ENCODE measurements around the gene PAXIP1. TPM values are rescaled to one million over a fixed set of nuclear protein-coding genes. Genes with fewer than 3 reads are reported as not detected.

PAXIP1 gene
- total RNA-seq, 1 experiment from 2014 or later = 18.8 TPM

DNA sequence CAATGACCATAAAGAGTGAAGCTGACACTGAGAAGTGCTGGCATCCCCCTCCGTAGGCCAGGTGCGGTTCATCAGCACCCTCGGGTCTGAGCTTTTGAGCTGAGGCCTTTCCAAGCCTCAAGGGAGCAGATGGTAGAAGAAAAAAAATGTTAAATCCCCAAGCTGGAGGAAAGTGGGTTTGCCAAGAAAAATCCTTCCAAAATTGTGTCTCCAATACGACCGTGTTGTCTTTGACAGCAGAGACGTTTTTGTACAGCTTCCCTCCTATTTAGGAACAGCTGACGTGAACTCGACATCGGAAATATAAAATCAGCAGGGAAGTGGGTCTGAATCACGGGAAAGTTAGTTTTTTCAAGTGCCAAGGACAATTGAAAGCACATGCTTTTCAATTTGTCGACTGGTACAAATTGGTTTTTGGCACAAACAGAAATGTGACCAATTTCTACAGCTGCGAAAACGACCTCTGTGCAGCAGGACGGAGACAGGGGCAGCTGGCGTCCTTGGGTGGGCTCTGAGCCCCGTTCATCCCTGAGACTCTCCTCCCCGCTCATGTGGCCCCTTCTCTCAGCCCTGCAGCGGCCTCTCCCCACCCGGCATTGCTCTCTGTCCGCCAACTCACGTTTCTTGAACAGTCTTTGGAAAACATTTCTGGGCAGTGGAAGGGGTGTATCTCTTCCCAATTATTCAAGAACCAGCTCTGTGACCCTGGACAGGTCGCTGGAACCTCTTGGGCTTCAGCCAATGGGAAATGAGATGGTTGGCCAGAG, 89.9 kb downstream of the PAXIP1 start:
- BruUV-seq (replicated peaks) = no TSS peak
- TF ChIP-seq EZH2 (IDR thresholded peaks at IDR 0.05; ENCODE audit: low read depth) = no peak
- TF ChIP-seq, protein P1, sequence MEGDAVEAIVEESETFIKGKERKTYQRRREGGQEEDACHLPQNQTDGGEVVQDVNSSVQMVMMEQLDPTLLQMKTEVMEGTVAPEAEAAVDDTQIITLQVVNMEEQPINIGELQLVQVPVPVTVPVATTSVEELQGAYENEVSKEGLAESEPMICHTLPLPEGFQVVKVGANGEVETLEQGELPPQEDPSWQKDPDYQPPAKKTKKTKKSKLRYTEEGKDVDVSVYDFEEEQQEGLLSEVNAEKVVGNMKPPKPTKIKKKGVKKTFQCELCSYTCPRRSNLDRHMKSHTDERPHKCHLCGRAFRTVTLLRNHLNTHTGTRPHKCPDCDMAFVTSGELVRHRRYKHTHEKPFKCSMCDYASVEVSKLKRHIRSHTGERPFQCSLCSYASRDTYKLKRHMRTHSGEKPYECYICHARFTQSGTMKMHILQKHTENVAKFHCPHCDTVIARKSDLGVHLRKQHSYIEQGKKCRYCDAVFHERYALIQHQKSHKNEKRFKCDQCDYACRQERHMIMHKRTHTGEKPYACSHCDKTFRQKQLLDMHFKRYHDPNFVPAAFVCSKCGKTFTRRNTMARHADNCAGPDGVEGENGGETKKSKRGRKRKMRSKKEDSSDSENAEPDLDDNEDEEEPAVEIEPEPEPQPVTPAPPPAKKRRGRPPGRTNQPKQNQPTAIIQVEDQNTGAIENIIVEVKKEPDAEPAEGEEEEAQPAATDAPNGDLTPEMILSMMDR (conservative IDR thresholded peaks at IDR 0.05) = no peak
- Histone ChIP-seq H3K79me2 (ENCODE audit: low read depth) (no peaks in the 10 kb centered on the region), H3K9me3 (ENCODE audit: insufficient read depth, low read depth) (no peaks in the 10 kb centered on the region; the same call in 1 of the 2 replicates), H3K9me2 (ENCODE audit: insufficient read depth) (no peaks in the 10 kb centered on the region), H3K27ac (no peak overlapping the region), H3K4me3 (no peak overlapping the region), H2AFZ (no peak overlapping the region), H3F3A (ENCODE audit: insufficient read depth, low read depth) (no peaks in the 10 kb centered on the region), H3K27me3 (ENCODE audit: insufficient read depth, low read depth) (peaks cover 91% of the 10 kb centered on the region), H4K20me1 (ENCODE audit: insufficient read depth) (peaks cover 2% of the 10 kb centered on the region; the same call in 1 of the 2 replicates), H3K36me3 (ENCODE audit: low read depth) (no peaks in the 10 kb centered on the region), H3K4me1 (replicated peaks; ENCODE audit: insufficient read depth) (no peaks in the 10 kb centered on the region), H3K4me2 (no peak overlapping the region)
- intact Hi-C loops (cut with micrococcal nuclease; ENCODE audit: unreplicated experiment) = loop anchor here (1.0 kb wide), 1 partner anchor 855 kb away; no protein-coding TSS in a partner anchor
- CTCF ChIA-PET = interaction anchor here (1.2 kb wide), 1 partner anchor 686 kb away, joined by 6 read pairs; no protein-coding TSS in a partner anchor
- POLR2A ChIA-PET (ENCODE audit: unreplicated experiment) = no interaction called here
- DNase-seq = no peak

GRCh38 chr7:154911862-154912455, 91.0 kb downstream of the PAXIP1 start:
- Histone ChIP-seq H3K27ac (no peak overlapping the region), H3K4me3 (no peak overlapping the region), H3K27me3 (ENCODE audit: insufficient read depth, low read depth) (peaks cover 91% of the 10 kb centered on the region), H2AFZ (no peak overlapping the region), H3K9me3 (ENCODE audit: insufficient read depth, low read depth) (no peaks in the 10 kb centered on the region; the same call in 1 of the 2 replicates), H4K20me1 (ENCODE audit: insufficient read depth) (peaks cover 2% of the 10 kb centered on the region; the same call in 1 of the 2 replicates), H3F3A (ENCODE audit: insufficient read depth, low read depth) (no peaks in the 10 kb centered on the region), H3K4me2 (no peak overlapping the region), H3K9me2 (ENCODE audit: insufficient read depth) (no peaks in the 10 kb centered on the region), H3K4me1 (replicated peaks; ENCODE audit: insufficient read depth) (no peaks in the 10 kb centered on the region), H3K36me3 (ENCODE audit: low read depth) (no peaks in the 10 kb centered on the region), H3K79me2 (ENCODE audit: low read depth) (no peaks in the 10 kb centered on the region)
- BruUV-seq (replicated peaks) = no TSS peak
- DNase-seq = no peak
- TF ChIP-seq EZH2 (IDR thresholded peaks at IDR 0.05; ENCODE audit: low read depth) = no peak
- TF ChIP-seq, protein P1 (conservative IDR thresholded peaks at IDR 0.05) = no peak
- ChIA-PET POLR2A (ENCODE audit: unreplicated experiment) (no interaction called here), CTCF (interaction anchor here (1.2 kb wide), 1 partner anchor 687 kb away, joined by 6 read pairs; no protein-coding TSS in a partner anchor)
- intact Hi-C loops (cut with micrococcal nuclease; ENCODE audit: unreplicated experiment) = no loop called here

DNA sequence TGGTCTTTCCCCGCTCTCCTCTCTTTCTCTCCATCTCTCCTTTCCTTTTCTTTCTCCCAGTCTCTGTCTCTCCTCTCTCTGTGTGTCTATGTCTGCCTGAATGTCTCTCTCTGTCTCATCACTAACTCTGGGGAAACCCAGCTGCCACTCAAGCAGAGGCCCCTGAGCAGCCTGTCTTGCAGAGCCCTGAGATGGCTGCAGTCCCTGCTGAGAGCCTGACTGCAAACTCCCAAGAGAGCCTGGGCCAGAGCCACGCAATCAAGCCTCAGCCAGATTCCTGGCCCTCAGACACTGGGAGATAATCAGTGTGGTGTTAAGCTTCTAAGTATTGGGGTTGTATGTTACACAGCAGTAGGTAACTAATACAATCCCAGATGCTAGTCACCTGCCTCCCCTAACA, 91.5 kb downstream of the PAXIP1 start:
- intact Hi-C loops (cut with micrococcal nuclease; ENCODE audit: unreplicated experiment) = no loop called here
- Histone ChIP-seq H4K20me1 (ENCODE audit: insufficient read depth) (peaks cover 2% of the 10 kb centered on the region; the same call in 1 of the 2 replicates), H3K27me3 (ENCODE audit: insufficient read depth, low read depth) (peaks cover 91% of the 10 kb centered on the region), H3K79me2 (ENCODE audit: low read depth) (no peaks in the 10 kb centered on the region), H3F3A (ENCODE audit: insufficient read depth, low read depth) (no peaks in the 10 kb centered on the region), H3K4me3 (no peak overlapping the region), H3K36me3 (ENCODE audit: low read depth) (no peaks in the 10 kb centered on the region), H2AFZ (no peak overlapping the region), H3K4me1 (replicated peaks; ENCODE audit: insufficient read depth) (no peaks in the 10 kb centered on the region), H3K9me3 (ENCODE audit: insufficient read depth, low read depth) (no peaks in the 10 kb centered on the region; the same call in 1 of the 2 replicates), H3K4me2 (no peak overlapping the region), H3K27ac (no peak overlapping the region), H3K9me2 (ENCODE audit: insufficient read depth) (no peaks in the 10 kb centered on the region)
- POLR2A ChIA-PET (ENCODE audit: unreplicated experiment) = no interaction called here
- DNase-seq = no peak
- TF ChIP-seq EZH2 (IDR thresholded peaks at IDR 0.05; ENCODE audit: low read depth) = no peak
- BruUV-seq (replicated peaks) = no TSS peak
- CTCF ChIA-PET = interaction anchor here (1.2 kb wide), 1 partner anchor 688 kb away, joined by 6 read pairs; no protein-coding TSS in a partner anchor
